NCI-H187 (cell line): ENCODE results near the gene TBX6.
"Not testable (repeated sequence)": the region's sequence is repeated elsewhere in the genome, so short reads cannot be mapped to it uniquely, and the experiment has no call there.

Experiments
- DNase-seq, 2 experiments: peaks; one replicate each; lab custom pipeline; 2025; lab: John Stamatoyannopoulos, UW

TBX6 gene, protein sequence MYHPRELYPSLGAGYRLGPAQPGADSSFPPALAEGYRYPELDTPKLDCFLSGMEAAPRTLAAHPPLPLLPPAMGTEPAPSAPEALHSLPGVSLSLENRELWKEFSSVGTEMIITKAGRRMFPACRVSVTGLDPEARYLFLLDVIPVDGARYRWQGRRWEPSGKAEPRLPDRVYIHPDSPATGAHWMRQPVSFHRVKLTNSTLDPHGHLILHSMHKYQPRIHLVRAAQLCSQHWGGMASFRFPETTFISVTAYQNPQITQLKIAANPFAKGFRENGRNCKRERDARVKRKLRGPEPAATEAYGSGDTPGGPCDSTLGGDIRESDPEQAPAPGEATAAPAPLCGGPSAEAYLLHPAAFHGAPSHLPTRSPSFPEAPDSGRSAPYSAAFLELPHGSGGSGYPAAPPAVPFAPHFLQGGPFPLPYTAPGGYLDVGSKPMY

DNA sequence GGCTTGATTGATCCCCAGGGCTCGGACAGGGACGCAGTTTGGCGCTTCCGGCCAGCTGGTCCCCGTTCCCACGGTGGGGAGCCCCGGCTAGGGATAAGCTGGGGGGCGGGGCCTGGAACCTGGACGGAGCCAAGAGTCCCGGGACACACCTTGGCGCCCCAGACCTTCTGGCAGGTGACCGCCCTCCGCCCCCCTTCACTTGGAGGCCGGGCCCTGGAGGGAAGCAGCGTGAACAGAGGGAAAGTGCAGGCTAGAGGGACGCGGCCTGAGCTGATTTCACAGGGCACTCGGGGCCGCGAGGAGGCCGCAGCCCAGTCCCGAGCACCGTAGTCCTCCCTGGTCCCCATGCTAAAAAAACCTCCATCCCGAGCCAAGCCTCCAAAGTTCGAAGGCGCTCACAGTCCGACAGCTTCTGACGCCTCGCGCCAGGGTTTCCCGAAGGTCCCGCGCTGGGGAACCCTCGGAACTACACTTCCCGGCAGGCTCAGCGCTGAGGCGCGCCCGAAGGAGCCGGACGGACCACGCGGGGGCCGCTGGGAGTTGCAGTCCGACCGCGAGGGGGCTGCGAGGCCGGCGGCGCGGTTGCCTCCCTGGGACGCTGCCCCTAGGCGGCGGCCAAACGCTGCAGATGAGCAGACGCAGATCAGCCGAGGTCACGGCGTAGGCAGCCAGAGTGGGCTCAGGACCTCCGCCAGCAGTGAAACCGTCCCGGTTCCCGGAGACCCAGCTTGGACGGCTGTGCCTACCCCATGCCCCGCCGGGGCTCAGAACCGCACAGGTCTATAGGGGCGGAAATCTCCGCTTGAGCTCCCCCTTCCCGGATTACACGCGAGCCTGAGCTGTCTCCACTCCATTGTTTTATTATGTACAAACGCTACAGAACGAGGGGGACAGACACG, at the start of gene TBX6:
Gene TBX6, minus strand, starts transcription at position 451 of the 899 bp plus-strand sequence. CDS start 731 bp downstream, outside the sequence.
- peak; percentile 23 to 69 for DNase-seq

DNA sequence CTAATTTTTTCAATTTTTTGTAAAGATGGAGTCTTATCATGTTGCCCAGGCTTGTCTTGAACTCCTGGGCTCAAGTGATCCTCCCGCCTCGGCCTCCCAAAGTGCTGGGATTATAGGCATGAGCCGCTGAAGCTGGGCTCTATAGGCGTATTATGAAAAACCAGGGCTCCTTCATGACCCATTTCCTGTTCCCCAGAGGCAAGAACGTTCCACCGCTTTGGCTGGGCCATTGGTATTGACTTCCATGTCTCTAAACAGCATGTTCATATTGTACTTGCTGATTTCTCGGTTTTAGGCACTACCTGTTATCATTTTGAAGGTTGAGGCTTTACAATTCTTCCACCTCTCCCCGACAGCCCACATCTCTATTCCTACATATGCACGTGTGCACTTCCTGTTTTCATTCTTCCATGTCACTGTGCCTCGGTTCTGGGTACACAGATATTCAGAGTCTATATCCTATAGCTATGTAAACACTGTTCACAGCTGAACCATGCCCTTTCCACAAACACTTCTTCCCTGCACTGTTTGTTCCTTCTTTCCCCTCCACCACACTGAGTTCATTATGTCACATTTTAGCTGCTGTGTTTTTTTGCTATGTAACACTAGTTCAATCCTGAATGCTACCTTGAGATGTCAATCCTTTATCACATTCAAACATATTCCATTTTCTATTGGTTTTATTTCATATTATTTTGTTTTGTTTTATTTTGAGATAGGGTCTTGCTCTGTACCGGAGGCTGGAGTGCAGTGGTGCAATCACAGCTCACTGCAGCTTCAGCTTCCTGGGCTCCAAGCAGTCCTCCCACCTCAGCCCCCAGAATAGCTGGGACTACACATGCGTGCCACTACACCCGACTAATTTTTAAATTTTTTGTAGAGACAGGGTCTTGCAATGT, 48.1 kb upstream of the TBX6 start:
- no peak for DNase-seq

DNA sequence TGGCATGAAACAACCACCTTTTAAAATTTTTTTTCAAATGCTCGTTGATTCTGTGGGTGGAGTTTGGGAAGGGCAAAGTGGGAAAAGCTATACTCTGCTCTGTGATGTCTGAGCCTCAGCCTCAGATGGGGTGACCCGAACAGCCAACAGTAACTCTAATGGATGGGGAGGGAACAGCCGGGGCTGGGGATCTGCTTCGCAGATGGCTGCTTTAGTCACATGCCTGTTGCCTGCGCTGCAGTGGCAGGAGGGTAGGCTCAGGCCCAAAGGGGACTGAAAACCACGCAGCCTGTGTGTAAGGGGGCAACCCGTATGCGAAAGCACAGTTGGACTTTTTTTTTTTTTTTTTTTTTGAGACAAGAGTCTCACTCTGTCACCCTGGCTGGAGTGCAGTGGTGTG, 46.2 kb upstream of the TBX6 start:
- no peak for DNase-seq

DNA sequence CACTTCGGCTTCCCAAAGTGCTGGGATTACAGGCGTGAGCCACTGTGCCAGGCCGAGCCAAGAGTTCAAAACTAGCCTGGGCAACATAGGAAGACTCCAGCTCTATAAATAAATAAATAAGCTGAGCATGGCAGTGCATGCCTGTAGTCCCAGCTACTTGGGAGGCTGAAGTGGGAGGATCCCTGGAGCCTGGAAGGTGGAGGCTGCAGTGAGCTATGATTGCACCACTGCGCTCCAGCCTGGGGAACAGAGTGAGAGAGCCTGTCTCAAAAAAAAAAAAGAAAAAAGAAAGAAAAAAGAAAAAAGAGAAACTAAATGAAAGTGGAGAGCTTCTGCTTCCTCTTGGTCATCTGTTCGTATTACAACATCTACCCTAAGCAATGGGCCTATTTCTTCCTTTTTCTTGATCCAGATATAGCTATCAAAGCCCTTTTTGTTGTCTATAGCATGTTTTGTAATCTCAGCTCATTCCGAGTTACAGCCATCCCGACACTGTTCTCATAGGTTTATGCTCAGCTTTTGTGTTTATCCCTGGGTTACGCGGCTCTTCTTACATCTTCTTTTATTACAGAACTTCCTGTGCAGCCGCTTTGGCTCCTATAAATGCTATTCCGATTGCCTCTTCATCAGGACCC, 45.4 kb upstream of the TBX6 start:
- no peak for DNase-seq

DNA sequence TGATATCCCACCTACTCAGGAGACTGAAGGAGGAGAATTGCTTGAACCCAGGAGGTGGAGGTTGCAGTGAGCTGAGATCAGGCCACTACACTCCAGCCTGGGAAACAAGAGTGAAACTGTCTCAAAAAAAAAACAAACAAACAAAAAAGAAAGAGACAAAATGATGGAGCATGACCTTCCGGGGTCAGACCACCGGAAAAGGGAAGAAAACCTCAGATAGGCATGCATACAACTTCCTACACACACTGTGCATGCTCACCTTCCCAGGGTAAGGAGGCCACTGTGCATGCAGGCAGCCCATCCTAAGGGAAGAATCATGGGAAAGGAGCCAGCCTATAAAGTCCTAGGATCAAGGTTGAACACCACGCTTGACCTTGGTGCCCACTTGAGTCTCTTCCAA, 40.9 kb upstream of the TBX6 start:
- DNase-seq: no peak

DNA sequence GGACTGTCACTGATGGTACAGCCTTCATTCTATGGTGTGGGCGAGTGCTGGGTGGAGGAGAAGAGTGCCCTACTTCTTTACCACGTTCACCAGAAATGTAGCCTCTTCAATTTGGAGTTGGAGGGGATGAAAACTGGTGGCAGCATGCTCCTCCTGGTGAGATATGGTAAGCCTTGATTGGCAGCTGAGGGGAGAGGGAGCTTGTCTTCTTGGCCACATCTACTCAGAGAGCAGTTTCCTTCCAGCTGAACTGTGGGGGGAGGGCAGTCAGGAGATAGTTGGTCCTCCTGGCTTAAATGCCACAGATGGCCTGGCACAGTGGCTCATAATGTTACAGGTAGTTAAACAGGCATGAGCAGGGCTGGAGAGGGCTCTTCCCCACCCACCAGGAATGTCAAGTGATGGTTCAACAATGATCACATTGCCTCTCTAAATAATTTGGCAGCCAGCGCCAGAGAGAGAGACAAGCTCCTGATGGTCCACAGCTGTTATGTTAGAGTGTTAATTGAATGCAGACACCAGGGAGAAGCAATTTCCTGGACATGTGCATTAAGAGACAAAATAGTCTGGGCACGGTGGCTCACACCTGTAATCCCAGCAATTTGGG, 40.2 kb upstream of the TBX6 start:
- DNase-seq: peak; percentile 17 to 65

DNA sequence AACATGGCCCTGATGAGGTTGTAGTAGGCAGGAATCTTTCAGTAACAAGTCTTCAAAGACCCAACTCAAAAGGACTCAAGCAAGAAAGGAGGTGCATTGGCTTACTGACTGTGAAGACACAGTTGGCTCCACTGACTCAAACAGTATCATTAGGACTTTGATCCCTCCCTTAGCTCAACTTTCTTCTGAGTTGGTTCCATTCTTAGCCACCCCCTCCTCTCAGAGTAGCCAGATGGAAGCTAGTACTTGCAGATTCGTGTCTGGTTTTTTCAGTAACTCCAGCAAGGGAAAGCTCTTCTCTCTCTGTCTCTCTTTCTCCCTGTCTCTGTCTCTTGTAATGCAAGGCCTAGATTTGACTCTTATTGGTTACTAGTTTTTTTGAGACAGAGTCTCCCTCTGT, 36.3 kb upstream of the TBX6 start:
- no peak for DNase-seq

DNA sequence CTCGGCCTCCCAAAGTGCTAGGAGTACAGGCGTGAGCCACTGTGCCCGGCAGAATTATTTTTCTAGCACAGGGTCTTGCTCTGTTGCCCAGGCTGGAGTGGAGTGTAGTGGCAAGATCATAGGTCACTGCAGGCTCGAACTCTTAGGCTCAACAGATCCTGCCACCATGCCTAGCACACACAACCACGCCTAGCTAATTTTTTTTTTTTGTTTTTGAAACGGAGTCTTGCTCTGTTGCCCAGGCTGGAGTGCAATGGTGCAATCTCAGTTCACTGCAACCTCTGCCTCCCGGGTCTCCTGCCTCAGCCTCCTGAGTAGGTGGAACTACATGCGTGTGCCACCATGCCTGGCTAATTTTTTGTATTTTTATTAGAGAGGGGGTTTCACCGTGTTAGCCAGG, 34.0 kb upstream of the TBX6 start:
- DNase-seq: not testable (repeated sequence)

DNA sequence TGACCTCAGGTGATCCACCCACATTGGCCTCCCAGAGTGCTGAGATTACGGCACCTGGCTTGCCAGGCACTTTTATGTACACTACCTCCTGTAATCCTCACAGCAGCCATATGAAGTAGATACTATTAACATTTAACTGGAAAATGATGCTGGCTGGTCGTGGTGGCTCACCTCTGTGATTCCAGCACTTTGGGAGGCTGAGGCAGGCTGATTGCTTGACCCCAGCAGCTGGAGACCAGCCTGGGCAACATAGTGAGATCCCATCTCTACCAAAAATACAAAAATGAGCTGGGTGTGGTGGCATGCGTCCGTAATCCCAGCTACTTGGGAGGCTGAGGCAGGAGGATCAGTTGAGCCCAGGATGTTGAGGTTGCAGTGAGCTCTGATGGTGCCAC, 33.3 kb upstream of the TBX6 start:
- no peak for DNase-seq

DNA sequence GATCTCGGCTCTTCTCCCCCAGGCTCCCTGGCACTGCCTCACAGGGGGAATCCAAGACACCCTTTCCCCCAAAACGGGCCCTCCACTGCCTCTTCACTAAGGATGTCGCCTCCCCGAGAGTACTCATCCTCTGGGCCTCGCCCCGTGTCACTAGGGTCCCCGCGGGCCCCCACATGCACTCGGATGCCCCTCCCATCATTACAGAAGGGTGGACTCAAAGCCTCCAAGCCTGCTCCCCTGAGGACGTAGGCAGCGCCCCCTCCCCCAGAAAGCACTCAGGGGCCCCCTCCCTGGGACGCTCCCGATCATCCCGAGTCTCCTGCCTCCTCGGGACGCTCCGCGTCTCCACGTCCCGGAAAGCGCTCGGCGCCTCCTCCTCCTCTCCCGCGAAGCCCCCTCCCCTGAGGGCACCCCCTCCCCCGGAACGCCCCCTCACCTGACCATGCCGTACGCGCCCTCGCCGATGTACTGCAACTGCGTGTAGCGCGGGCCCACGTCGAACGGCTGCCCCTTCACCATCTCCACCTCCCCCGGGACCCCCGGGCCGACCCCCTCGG, 31.0 kb upstream of the TBX6 start:
- DNase-seq: no peak

DNA sequence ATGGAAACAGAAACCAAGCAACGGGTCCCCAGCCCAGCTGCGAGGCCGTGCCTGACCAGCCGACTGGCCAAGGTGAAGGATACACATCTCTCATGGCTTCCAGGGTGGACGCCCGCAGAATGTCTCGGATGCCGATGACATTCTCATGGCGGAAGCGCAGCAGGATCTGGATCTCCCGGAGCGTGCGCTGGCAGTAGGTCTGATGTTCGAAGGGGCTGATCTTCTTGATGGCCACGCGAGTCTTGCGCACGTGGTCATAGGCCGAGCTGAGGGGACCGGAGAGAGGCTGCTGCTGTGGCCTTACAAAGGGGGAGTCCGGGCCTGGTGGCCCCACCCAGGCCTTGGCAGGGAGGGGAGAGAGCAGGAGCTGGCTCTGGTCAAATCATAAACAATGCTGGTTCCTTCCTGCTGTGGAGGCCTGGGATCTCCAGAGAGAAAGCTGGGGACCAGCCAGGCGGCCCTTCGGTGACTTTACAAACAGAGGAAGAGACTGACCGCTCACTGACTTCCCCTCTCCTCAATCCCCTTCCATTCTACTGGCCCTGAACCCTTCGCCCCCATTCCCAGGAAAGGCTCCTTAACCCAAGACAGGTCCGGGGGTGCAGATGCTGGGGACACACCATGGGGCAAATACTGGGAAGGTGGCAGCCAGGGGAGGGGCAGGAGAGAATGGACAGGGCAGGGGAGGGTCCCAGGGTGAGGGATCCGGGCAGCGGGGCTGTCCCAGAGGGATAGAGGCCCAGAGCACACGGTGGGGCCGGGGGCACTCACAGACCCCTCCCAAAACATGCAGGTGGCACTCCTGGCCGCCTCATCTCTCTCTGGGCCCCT, 30.2 kb upstream of the TBX6 start:
- no peak for DNase-seq

DNA sequence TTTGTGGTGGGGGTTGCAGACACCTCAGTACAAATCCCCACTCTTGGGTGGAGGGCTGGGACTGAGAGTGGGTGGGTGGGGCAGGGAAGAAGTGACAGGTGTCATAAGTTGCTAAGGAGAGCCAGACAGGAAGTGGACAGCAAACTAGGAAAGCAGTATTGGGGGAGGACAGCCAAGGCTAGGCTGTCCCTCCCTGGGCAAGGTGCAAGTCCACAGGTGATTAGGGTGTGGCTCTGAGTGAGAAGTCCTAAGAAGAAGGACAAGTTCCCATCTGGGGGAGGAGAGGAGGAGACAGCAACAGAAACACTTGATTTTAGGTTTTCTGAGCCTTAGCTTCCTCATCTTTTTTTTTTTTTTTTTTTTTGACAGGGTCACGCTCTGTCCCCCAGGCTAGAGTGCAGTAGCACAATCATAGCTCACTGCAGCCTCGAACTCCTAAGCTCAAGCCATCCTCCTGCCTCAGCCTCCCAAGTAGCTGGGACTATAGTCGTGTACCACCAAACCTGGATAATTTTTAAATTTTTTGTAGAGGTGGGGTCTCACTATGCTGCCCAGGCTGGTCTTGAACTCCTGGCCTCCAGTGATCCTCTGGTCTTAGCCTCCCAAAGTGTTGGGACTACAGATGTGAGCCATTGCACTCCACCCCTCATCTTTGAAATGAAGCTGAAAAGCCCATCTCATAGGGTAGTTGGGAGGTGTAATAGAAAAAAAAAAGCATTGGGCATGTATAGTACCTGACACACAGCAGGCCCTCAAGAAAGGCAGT, 28.8 kb upstream of the TBX6 start:
- DNase-seq: no peak

DNA sequence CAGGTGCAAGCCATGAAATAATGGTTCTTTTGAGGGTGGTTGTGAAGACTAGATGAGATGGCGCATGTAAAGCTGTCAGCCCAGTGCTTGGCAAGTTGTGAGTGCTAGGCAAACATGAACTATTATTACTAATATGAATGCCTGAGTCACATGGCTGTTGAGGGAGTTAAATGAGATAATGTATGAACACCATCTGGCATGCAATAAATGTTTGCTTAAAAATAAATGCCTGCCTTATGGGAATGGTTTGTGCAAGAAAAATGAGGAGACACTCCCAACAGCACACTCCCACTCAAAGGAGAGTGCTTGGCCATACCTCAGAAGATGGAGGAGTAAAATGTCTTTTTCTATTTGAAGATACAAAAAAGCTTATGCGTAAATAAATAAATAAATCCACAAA, 27.7 kb upstream of the TBX6 start:
- no peak for DNase-seq

DNA sequence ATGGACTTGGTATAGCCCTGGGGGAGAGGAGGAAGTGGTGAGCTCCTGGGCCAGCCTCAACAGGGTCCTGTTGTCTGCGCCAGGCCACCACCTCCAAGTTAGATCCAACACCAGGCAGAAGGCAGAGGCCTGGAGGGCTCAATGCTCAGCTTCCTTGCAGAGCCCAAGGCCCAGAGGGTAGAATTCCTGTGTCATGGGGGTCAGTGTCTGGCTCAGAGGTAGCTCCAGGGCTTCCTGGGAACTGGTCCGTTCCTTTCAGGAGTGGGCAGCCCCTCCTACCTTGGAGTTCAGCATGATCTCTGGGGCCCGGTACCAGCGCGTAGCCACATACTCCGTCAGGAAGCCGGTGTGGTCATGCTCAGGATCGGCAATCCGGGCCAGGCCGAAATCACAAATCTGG, 26.0 kb upstream of the TBX6 start:
- DNase-seq: no peak

DNA sequence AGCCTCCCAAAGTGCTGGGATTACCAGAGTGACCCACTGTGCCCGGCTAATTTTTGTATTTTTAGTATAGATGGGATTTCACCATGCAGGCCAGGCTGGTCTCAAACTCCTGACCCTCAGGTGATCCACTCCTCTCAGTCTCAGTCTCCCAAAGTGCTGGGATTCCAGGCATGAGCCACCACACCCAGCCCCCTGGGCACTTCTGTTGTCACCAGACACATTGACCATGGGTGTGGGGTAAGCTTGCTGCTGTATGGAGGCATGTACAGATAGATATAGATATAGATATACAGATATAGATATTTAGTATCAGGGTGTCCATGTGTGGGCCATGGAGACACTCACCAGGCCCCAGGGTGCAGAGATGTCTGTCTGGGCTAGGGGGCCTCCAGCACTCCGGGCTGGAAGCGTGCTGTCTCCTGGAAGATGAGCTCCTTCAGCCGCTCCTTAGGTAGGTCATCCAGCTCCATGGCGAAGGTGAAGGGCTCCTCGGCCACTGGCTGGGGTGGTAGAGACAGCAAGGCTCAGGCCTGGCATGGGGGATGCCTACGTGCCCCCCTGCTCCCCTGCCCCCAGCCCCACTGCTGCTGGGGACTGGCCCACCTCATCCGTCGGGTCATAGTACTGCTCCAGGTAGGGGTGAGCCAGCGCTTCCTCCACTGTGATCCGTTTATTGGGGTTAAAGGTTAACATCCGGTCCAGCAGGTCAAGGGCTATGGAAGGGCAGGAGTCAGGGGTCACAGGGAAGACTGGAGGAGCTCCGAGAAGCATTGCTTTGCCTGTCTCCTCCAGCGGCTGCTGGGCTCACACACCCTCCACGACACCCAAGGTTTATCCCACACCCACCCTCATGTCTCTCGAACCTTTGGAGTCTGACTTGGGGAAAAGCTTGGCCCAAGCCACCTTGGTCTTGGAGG, 24.8 kb upstream of the TBX6 start:
- no peak for DNase-seq

DNA sequence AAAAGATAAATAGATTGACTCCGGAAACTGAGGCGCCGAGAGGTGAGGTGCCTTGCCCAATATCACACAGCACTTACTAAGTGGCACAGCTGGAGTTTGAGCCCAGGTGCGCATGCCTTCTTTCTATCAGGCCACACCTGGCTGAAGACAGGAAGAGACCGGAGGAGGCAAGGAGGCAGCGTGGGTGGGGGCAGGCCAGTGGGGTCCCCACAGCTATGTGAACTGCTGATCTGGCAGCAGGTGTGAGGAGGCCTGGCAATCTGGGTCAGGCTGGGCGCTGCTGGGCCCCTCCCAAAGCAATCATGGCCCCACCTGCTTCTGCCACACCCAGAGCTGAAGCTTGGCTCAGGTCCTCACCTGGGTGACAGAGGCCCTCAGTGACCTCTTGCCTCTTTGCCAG, 23.5 kb upstream of the TBX6 start:
- DNase-seq: no peak

DNA sequence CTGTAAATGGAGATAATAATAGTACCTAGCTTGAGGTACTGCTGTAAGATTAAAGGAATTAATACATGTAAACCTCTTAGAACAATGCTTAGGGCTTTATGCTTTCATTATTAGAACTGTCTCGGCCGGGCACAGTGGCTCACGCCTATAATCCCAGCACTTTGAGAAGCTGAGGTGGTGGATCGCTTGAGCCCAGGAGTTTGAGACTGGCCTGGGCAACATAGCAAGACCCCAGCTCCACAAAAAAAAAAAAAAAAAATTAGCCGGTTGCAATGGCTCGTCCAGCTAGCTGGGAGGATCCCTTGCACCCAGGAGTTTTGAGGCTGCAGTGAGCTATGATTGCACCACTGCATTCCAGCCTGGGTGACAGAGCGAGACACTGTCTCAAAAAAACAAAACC, 23.1 kb upstream of the TBX6 start:
- DNase-seq: not testable (repeated sequence)

DNA sequence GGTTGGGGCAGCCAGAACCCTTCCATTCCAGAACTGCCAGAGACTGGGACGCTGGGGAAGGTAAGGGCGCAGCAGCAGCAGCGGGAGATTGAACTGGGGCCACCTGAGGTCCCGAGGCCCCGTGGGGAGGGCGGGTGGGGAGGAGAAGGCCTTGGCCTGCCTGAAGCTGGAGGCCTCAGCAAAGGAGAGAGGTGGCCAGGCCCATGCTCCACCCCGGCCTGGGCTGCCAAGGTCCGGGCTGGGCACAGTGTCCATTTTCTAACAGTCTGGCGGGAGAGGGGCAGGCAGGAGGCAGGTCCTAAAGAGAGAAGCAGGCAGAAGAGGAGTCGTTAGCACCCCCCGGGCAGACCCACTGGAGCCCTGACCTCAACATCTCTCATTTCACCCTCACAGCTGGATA, 22.7 kb upstream of the TBX6 start:
- DNase-seq: no peak
